T follicular helper cell (primary cell): Measurements from ENCODE around the gene CDK5R1.
A peak's percentile ranks its signal among the peaks of the same experiment; 100 is the strongest.

Source experiments
- DNase-seq: peaks from one replicate; pipeline ENCODE4 v3.0.0-alpha.2; 2020; ENCODE audit warnings: low read depth

Gene CDK5R1

GRCh38 chr17:32471652-32472051, 15.1 kb upstream of the CDK5R1 start:
- DNase-seq = no peak

GRCh38 chr17:32475258-32475657, 11.5 kb upstream of the CDK5R1 start:
- no peak for DNase-seq

- DNase-seq = no peak
These were observed 9.6 kb upstream of the CDK5R1 start for GRCh38 chr17:32477220-32477619.

- no peak for DNase-seq
These were observed 7.6 kb upstream of the CDK5R1 start for GRCh38 chr17:32479074-32479617.

- DNase-seq = no peak
These were observed 5.6 kb upstream of the CDK5R1 start for GRCh38 chr17:32481193-32481592.

- no peak for DNase-seq
These were observed 4.0 kb upstream of the CDK5R1 start for GRCh38 chr17:32482568-32483320.

GRCh38 chr17:32483451-32484019, 3.3 kb upstream of the CDK5R1 start:
- no peak for DNase-seq

- no peak for DNase-seq
These were observed 2.7 kb upstream of the CDK5R1 start for GRCh38 chr17:32484041-32484461.

GRCh38 chr17:32484628-32485027, 2.2 kb upstream of the CDK5R1 start:
- no peak for DNase-seq

- no peak for DNase-seq
These were observed 1.3 kb upstream of the CDK5R1 start for GRCh38 chr17:32485261-32486110.

- DNase-seq = peak; percentile 63
These were observed 587 bp upstream of the CDK5R1 start for GRCh38 chr17:32486111-32486700.

- no peak for DNase-seq
These were observed 832 bp downstream of the CDK5R1 start for GRCh38 chr17:32487473-32488176.

GRCh38 chr17:32488177-32488542, 1.4 kb downstream of the CDK5R1 start:
- no peak for DNase-seq

GRCh38 chr17:32488604-32489180, 1.9 kb downstream of the CDK5R1 start:
- DNase-seq = no peak

- no peak for DNase-seq
These were observed 2.7 kb downstream of the CDK5R1 start for GRCh38 chr17:32489320-32490100.

GRCh38 chr17:32490101-32490482, 3.3 kb downstream of the CDK5R1 start:
- DNase-seq = no peak

GRCh38 chr17:32491371-32492263, 4.8 kb downstream of the CDK5R1 start:
- no peak for DNase-seq

GRCh38 chr17:32492264-32492589, 5.4 kb downstream of the CDK5R1 start:
- no peak for DNase-seq

- no peak for DNase-seq
These were observed 6.0 kb downstream of the CDK5R1 start for GRCh38 chr17:32492648-32493289.
